Measurements from ENCODE around the gene KCNK4.
"Not testable (repeated sequence)": the region's sequence is repeated elsewhere in the genome, so short reads cannot be mapped to it uniquely, and the experiment has no call there.

The KCNK4 gene

GRCh38 chr11:64304316-64305072, 13.4 kb downstream of the KCNK4 start:
- peak; percentile 90 for TF ChIP-seq CTCF (IDR thresholded peaks at IDR 0.05; ENCODE audit: control extremely low read depth, extremely low read depth, low read depth, missing control alignments)
- CTCF ChIA-PET, result interaction anchor here (0.6 to 5.8 kb wide), 35 partner anchors 8 to 384 kb away, joined by 3 to 219 read pairs (median 8); partner anchors contain the start of genes BAD, CCDC88B, FERMT3 and GPR137
- POLR2A ChIA-PET, result interaction anchor here (0.6 to 2.0 kb wide), 5 partner anchors 13 to 119 kb away, joined by 3 to 18 read pairs (median 8); partner anchors contain the start of genes FERMT3, PRDX5, STIP1 and TRMT112

GRCh38 chr11:64305075-64305690, 14.1 kb downstream of the KCNK4 start, which contains the start of gene ESRRA:
TSS of gene ESRRA (plus strand) at chr11:64305524. CDS start at chr11:64307180, 1,656 bp downstream.
- CTCF ChIA-PET, result interaction anchor here (0.7 to 5.8 kb wide), 31 partner anchors 8 to 383 kb away, joined by 3 to 219 read pairs (median 8); partner anchors contain the start of genes BAD, CCDC88B, FERMT3 and GPR137
- TF ChIP-seq CTCF (IDR thresholded peaks at IDR 0.05; ENCODE audit: control extremely low read depth, extremely low read depth, low read depth, missing control alignments), result no peak
- POLR2A ChIA-PET, result interaction anchor here (0.6 to 2.0 kb wide), 4 partner anchors 13 to 120 kb away, joined by 3 to 18 read pairs (median 7); partner anchors contain the start of genes PRDX5, STIP1 and TRMT112
- peak; percentile 99 for DNase-seq (ENCODE audit: extremely low spot score)

More at GRCh38 chr11:64304316-64305072, 13.4 kb downstream of the KCNK4 start:
- peak; percentile 86 for DNase-seq (ENCODE audit: extremely low spot score)

- CTCF ChIA-PET, result interaction anchor here (1.3 to 5.8 kb wide), 11 partner anchors 11 to 305 kb away, joined by 4 to 219 read pairs (median 20); partner anchors contain the start of genes BAD, FERMT3, GPR137 and KCNK4
- peak; percentile 41 for TF ChIP-seq CTCF (IDR thresholded peaks at IDR 0.05; ENCODE audit: control extremely low read depth, extremely low read depth, low read depth, missing control alignments)
- peak; percentile 49 for DNase-seq (ENCODE audit: extremely low spot score)
- POLR2A ChIA-PET, result interaction anchor here (2.0 kb wide), 1 partner anchor 12 kb away, joined by 18 read pairs; the partner anchor contains the start of genes PRDX5 and TRMT112
These were observed 14.8 kb downstream of the KCNK4 start for GRCh38 chr11:64305691-64306562.

GRCh38 chr11:64306563-64306875, 15.4 kb downstream of the KCNK4 start:
- POLR2A ChIA-PET, result no interaction called here
- CTCF ChIA-PET, result interaction anchor here (1.4 to 2.6 kb wide), 2 partner anchors 11 to 35 kb away, joined by 5 to 11 read pairs; partner anchors contain the start of genes PRDX5 and TRMT112
- no peak for DNase-seq (ENCODE audit: extremely low spot score)
- TF ChIP-seq CTCF (IDR thresholded peaks at IDR 0.05; ENCODE audit: control extremely low read depth, extremely low read depth, low read depth, missing control alignments), result no peak

- ChIA-PET POLR2A (interaction anchor here (1.0 kb wide), 1 partner anchor 10 kb away, joined by 3 read pairs; the partner anchor contains the start of gene TRMT112), CTCF (interaction anchor here (1.1 to 2.6 kb wide), 5 partner anchors 10 to 103 kb away, joined by 3 to 11 read pairs (median 3); partner anchors contain the start of genes PLCB3, PRDX5 and TRMT112)
- no peak for DNase-seq (ENCODE audit: extremely low spot score)
- TF ChIP-seq CTCF (IDR thresholded peaks at IDR 0.05; ENCODE audit: control extremely low read depth, extremely low read depth, low read depth, missing control alignments), result no peak
These were observed 15.9 kb downstream of the KCNK4 start for GRCh38 chr11:64306876-64307622.

- ChIA-PET POLR2A (interaction anchor here (1.0 kb wide), 1 partner anchor 10 kb away, joined by 3 read pairs; the partner anchor contains the start of gene TRMT112), CTCF (interaction anchor here (1.1 to 2.6 kb wide), 4 partner anchors 9 to 104 kb away, joined by 3 to 11 read pairs (median 3); partner anchors contain the start of genes PLCB3, PRDX5 and TRMT112)
- not testable (repeated sequence) for DNase-seq (ENCODE audit: extremely low spot score)
These were observed 16.7 kb downstream of the KCNK4 start for GRCh38 chr11:64307795-64308194.

Data from GM10248 (cell line).